OCI-LY3 (cell line): ENCODE data around the gene FSIP1.

ENCODE experiments used
- H2AFZ ChIP-seq: fragments of 200-600, 300-600 bp; shearing (Covaris generic); 2 replicates; pipeline ENCODE4 v1.6.0; 2014; ENCODE audit warnings: antibody characterized with exemption, low read depth, low read length
- H3K27ac ChIP-seq: fragments of 200-600, 300-600 bp; sonication (generic); 2 replicates; pipeline ENCODE4 v1.5.1; 2014; ENCODE audit warnings: mild to moderate bottlenecking, low read length, moderate library complexity, mixed read lengths
- H3K27me3 ChIP-seq: fragments of 200-600, 300-600 bp; sonication (generic); 2 replicates; pipeline ENCODE4 v1.6.1; 2014; ENCODE audit warnings: low read depth, low read length, mixed read lengths
- H3K36me3 ChIP-seq: fragments of 200-600, 300-600 bp; sonication (generic); replicated peaks from 2 replicates; pipeline ENCODE3; 2014; ENCODE audit warnings: low read depth, low read length, mixed read lengths
- H3K4me1 ChIP-seq: fragments of 300-600, 200-600 bp; sonication (generic); 2 replicates; pipeline ENCODE4 v1.6.1; 2014; ENCODE audit warnings: low read length, mixed read lengths
- H3K4me2 ChIP-seq: fragments of 200-600, 300-600 bp; sonication (generic); 2 replicates; pipeline ENCODE4 v1.6.1; 2014; ENCODE audit warnings: low read length, mixed read lengths
- H3K4me3 ChIP-seq: fragments of 300-600, 200-600 bp; sonication (generic); 2 replicates; pipeline ENCODE4 v1.5.1; 2014; ENCODE audit warnings: antibody characterized with exemption, mild to moderate bottlenecking, low read length, moderate library complexity
- H3K79me2 ChIP-seq: fragments of 300-600, 200-600 bp; shearing (Covaris generic); 2 replicates; pipeline ENCODE4 v1.6.1; 2014; ENCODE audit warnings: mild to moderate bottlenecking, low read length, mixed read lengths
- H3K9ac ChIP-seq: fragments of 300-600, 200-600 bp; shearing (Covaris generic); 2 replicates; pipeline ENCODE4 v1.6.0; 2014; ENCODE audit warnings: mild to moderate bottlenecking, low read length, moderate library complexity
- H3K9me3 ChIP-seq: fragments of 200-600, 300-600 bp; shearing (Covaris generic); 2 replicates; pipeline ENCODE4 v1.6.1; 2014; ENCODE audit warnings: low read length, mixed read lengths; ENCODE audit not compliant: insufficient read depth
- H4K20me1 ChIP-seq: fragments of 200-600, 300-600 bp; sonication (generic); 2 replicates; pipeline ENCODE4 v1.6.1; 2016; ENCODE audit warnings: low read length, mixed read lengths; ENCODE audit not compliant: insufficient read depth
- CTCF ChIP-seq: fragments of 200-600, 300-600 bp; sonication (generic); IDR thresholded peaks from 2 replicates; pipeline ENCODE4 v1.5.1; 2014; ENCODE audit warnings: antibody characterized with exemption, low read length, low read depth
- EZH2phosphoT487 ChIP-seq: fragments of 200-600 bp; shearing (Covaris generic); IDR thresholded peaks from 2 replicates; pipeline ENCODE4 v1.6.1; 2018; ENCODE audit warnings: antibody characterized with exemption, mixed run types, low read depth

The FSIP1 gene

DNA sequence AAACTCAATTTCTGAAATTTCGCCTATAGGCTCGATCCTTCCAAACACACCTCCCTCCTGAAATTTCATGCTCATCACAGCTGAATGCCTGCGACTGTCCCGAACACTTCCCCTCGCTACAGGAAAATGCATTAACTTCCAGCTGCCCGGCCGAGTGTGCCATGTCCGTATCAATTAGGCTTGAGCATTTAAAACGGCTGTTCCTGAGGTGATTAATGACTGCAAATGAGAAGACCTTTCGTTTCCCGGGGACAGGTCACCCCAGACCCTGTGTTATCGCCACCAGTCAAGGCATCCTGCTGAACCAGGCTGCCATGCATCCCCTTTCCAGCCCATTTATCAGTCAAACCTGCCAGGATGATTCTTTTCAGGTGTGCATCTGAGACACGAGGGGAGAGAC, 138.5 kb downstream of the FSIP1 start:
- no peaks in the 10 kb centered on the region for H3K36me3 ChIP-seq
- H3K27me3 ChIP-seq, result no peaks in the 10 kb centered on the region
- no peak overlapping the region for H3K4me3 ChIP-seq
- H4K20me1 ChIP-seq, result no peaks in the 10 kb centered on the region
- H3K4me2 ChIP-seq, result no peak overlapping the region
- H3K4me1 ChIP-seq, result peaks cover 31% of the 10 kb centered on the region
- no peak overlapping the region for H3K27ac ChIP-seq
- no peaks in the 10 kb centered on the region for H3K9me3 ChIP-seq
- TF ChIP-seq EZH2phosphoT487, result no peak
- no peak for TF ChIP-seq CTCF
- H3K79me2 ChIP-seq, result no peaks in the 10 kb centered on the region
- H2AFZ ChIP-seq, result no peak overlapping the region
- H3K9ac ChIP-seq, result no peak overlapping the region

- Histone ChIP-seq H4K20me1 (no peaks in the 10 kb centered on the region), H3K4me2 (peak overlapping the region; percentile 16; the same call in 1 of the 2 replicates), H3K36me3 (no peaks in the 10 kb centered on the region), H3K27me3 (no peaks in the 10 kb centered on the region), H2AFZ (no peak overlapping the region), H3K4me3 (no peak overlapping the region), H3K4me1 (peaks cover 31% of the 10 kb centered on the region), H3K79me2 (no peaks in the 10 kb centered on the region), H3K9me3 (no peaks in the 10 kb centered on the region), H3K27ac (no peak overlapping the region), H3K9ac (no peak overlapping the region)
- no peak for TF ChIP-seq CTCF
- no peak for TF ChIP-seq EZH2phosphoT487
Observed at GRCh38 chr15:39643727-39644126, 138.9 kb downstream of the FSIP1 start.

DNA sequence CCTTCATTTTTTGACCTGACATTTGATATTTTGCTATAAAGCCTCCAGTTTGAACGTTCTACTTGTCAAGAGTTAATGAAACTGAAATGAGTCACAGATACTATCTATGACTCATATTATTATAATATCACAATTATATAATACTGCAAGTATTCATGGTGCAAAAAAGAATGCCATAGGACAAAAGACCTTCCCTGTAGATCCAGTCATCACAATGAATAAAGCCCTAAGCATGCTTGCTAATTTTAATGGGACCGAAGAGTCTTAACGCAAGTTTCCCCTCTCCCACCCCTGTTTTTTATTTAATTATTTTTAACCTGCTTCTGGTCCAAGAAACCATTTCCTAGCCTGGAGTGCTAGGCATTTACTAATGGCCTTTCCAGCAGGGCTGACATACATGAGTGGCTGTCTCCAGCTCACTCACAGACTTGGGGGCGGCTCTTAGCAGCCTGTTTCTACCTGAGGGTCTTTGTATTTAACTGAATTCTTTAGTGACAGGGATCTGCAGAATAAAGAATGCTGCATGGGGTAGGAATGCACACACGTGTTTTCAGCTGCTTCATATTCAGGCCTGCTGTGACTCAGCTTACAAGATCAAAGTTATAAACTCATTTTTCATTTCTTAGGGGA, 140.5 kb downstream of the FSIP1 start:
- TF ChIP-seq CTCF (no peak), EZH2phosphoT487 (no peak)
- Histone ChIP-seq H3K4me3 (no peak overlapping the region), H3K9ac (no peak overlapping the region), H3K27ac (no peak overlapping the region), H3K4me2 (no peak overlapping the region), H2AFZ (no peak overlapping the region), H3K9me3 (no peaks in the 10 kb centered on the region), H3K4me1 (peaks cover 31% of the 10 kb centered on the region), H3K79me2 (no peaks in the 10 kb centered on the region), H4K20me1 (no peaks in the 10 kb centered on the region), H3K36me3 (no peaks in the 10 kb centered on the region), H3K27me3 (no peaks in the 10 kb centered on the region)

DNA sequence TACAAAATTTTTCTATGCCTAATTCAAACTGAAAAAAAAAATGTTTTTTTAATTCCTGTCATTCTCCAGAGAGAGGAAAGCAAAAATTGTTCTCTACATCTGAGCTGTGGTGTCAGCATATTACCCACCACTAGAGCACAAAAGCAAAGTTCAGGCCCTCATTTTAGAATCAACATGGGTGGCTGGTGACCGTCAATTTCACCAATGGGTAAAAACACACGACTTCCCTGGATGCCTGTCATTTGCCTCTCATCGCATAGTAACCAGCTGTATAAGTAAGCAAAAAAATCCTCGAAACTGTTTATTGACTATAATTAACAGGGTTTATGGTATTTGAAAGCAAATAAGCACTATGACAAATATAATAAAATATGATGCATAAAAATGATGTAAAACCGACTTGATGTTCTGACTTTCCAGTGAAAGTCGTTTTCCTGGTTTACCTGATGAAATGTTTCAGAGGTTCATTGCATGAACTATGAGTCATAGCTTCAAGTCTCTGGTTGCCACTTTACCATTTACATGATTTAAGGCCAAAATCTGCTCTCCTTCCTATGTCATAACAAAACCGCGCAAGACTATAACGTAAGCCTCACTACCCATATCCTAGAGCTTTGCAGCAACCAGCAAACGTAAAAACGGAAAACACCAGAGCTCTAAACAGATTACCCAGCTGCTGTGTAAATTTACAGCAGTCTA, 141.3 kb downstream of the FSIP1 start:
- Histone ChIP-seq H3K79me2 (no peaks in the 10 kb centered on the region), H4K20me1 (no peaks in the 10 kb centered on the region), H3K9ac (no peak overlapping the region), H3K4me1 (peaks cover 31% of the 10 kb centered on the region), H3K9me3 (no peaks in the 10 kb centered on the region), H3K4me2 (no peak overlapping the region), H3K27ac (no peak overlapping the region), H3K36me3 (no peaks in the 10 kb centered on the region), H3K27me3 (no peaks in the 10 kb centered on the region), H2AFZ (no peak overlapping the region), H3K4me3 (no peak overlapping the region)
- no peak for TF ChIP-seq EZH2phosphoT487
- TF ChIP-seq CTCF, result no peak
